Cardiac septum (tissue), 1 donor: ENCODE data around the gene PARD3. TPM values are rescaled to one million over a fixed set of nuclear protein-coding genes. Genes with fewer than 3 reads are reported as not detected.

ENCODE experiments used
- DNase-seq: peaks from one replicate; pipeline ENCODE4 v3.0.0-alpha.2; 2020; ENCODE audit warnings: low spot score
- intact Hi-C: fragments of 100-400 bp; cut with DNase I; formaldehyde crosslinking; loops from one replicate; pipeline ENCODE4 v1.14.0; 2022
- total RNA-seq: library from RNA; stranded (reverse); fragmentation: NEBNext Ultra II Directional; extraction: Animal tissue kit (Norgen Biotek cat#: 25700); gene quantifications from one replicate; pipeline ENCODE4 v1.2.1, GENCODE V29; 2021
- donor health status: DM: no; HTN: no; CAD: no.

The PARD3 gene
- total RNA-seq, 1 donor from 2014 or later = 36.7 TPM

GRCh38 chr10:34589275-34589674 is 225.8 kb downstream of the PARD3 start:
- no peak for DNase-seq
- intact Hi-C loops = no loop called here

DNA sequence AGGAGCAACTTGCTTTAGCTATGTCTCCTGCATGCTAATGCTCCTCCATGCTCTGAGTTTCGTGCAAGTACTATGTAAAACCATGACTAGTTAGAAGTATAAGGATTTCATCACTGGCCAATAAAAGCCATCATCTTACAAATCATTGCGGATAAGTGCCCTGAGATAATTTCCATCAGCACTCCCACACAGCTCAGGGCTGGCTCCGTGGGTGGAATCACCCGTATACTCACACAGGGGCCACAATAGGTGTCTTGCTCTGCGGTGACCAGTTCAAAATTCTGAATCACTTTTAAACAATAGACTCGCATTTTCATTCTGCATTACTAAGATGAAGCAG is 227.4 kb downstream of the PARD3 start:
- intact Hi-C loops = no loop called here
- no peak for DNase-seq

DNA sequence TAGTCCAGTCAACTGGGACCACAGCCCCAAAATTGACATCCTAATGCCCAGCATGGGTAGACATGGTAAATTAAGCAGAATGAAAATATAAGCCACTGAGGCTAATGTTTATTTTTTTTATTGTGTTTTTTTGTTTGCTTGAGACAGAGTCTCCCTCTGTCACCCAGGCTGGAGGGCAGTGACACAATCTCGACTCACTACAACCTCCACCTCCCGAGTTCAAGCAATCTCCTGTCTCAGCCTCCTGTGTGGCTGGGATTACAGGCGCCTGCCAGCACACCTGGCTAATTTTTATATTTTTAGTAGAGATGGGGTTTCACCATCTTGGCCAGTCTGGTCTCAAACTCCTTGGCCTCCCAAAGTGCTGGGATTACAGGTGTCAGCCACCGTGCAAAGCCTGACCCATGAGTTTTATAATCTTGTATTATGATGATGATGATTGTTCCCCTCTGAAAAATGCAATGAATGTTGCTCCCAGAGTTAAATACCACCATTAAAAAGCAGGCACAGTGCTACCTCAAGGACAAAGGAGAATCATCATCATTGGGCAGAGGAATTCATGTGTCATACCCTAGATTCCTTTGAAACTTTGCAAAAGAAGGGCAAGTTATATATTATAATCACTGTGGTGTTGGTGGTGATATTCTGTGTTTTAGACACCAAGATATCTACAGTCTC is 228.0 kb downstream of the PARD3 start:
- intact Hi-C loops = no loop called here
- DNase-seq = no peak

GRCh38 chr10:34585422-34586112 is 229.5 kb downstream of the PARD3 start:
- intact Hi-C loops = no loop called here
- no peak for DNase-seq

DNA sequence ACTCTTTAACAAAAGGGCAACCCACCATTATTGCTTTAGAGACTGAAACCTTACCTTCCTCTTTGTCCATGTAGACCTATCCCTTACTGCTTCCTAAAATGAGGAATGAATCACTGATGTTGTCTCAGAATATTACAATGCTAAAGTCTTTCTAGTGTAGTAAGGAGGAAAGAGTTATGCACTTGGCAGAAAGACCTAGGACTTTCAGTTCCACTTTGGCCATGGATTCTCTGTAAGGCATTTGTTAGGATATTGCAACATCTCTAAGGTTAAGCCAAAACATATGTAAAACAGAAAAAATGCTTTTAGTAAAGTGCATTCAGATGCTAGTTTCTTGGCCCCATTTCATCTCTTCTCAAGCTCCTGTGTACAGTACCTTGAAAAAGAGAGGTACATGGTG is 230.9 kb downstream of the PARD3 start:
- intact Hi-C loops = no loop called here
- DNase-seq = no peak

DNA sequence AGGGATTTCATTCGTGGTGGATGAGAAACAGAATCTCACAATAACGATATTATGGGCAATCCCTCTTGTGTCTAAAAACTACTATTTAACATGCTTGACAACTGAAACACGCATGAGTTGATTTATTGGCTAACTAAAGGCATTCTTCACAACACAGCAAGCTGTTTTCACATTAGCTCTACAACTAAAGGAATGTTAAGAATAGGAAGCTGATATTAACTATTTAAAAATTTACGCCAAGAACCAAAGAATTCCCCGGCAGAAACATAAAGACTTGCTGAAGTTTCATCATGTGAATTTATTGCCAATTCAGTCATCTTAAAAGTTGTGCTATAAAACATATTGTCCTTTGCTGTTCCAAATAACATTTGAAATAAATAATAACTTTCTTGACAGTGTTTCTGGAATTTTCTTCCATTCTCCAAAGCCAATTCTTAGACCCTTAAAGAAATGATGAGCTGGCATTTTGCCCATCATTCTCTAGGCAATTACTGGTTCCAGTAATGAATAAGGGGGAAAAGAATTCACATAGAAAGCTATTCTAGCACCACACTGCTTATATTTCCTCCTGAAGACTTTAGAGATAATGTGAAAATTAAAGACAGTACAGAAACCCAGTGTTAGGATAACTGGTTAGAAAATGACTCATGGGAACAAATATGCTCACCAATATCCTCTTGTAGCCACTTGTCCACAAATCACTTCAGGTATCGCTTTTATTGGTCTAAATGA is 233.1 kb downstream of the PARD3 start:
- intact Hi-C loops = no loop called here
- DNase-seq = no peak

DNA sequence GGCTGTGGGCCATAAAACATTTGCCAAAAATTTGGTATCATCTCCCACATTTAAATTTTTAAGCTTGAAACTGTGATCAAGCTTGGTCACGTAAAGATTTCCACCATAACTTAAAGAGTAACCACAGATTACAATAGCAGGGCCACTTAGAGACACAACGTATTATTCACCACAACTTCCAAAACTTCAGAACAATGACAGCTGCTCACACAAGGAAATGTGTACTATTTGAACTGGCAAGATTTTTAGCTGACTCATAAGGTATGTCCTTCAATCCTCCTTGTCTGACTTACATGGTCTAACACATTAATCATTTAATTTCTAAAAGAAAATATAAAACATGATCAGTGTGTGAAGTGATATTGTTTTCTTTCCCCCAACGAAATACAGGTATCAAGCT is 234.5 kb downstream of the PARD3 start:
- DNase-seq = no peak
- intact Hi-C loops = no loop called here

DNA sequence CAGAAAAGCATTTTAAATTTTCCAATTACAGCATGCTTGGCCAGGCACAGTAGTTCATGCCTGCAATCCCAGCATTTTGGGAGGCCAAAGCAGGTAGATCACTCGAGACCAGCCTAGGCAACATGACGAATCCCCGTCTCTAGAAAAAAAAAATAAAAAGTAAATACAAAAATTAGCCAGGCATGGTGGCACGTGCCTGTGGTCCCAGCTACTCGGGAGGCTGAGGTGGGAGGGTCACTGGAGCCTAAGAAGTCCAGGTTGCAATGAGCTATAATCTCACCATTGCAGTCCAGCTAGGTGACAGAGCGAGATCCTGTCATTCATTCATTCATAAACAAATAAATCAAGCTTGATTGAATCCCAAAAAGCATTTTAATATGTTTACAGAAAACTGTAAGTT is 234.9 kb downstream of the PARD3 start:
- no peak for DNase-seq
- intact Hi-C loops = no loop called here

- intact Hi-C loops = no loop called here
- no peak for DNase-seq
Measured at GRCh38 chr10:34578468-34578867, 236.6 kb downstream of the PARD3 start.

DNA sequence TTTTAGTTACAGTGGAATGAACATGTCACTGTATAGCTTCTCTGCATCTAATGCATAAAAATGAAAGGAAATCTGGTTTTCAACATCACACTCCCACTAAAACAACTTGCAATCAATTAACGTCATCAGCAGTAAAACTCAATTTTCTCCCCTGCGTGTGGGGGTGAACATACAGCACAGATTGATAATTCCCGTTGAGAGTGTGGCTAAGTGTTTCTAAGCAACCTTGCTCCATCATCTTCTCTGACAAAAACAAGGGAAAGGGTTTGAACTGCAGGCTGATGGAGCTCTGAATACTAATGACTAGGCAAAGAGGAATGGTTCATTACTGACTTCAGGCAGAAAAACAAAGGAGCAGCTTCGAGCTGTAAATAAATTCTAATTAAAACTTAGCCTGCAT is 238.3 kb downstream of the PARD3 start:
- no peak for DNase-seq
- intact Hi-C loops = no loop called here

DNA sequence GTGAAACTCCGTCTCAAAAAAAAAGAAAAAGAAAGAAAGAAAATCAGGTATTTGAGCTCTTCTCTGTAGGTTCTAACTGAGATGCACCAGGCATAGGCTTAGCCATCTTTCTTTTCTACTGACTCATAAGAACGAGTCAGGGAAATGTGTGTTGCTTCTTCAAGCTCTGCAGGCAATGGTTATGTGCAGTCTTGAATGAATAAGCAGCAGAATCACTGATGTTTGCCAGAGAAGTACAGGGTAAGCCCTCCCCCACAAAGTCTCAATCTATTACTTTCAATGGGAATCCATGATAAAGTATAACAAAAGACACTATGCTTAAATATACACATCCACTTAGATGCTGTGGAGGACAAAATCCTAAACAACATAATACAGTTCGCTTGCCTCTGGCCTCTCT is 239.2 kb downstream of the PARD3 start:
- DNase-seq = no peak
- intact Hi-C loops = no loop called here

- intact Hi-C loops = no loop called here
- DNase-seq = no peak
Measured at GRCh38 chr10:34574353-34574934, 240.7 kb downstream of the PARD3 start.

GRCh38 chr10:34570887-34571286 is 244.2 kb downstream of the PARD3 start:
- DNase-seq = no peak
- intact Hi-C loops = no loop called here

GRCh38 chr10:34567659-34568253 is 247.3 kb downstream of the PARD3 start:
- DNase-seq = no peak
- intact Hi-C loops = no loop called here

GRCh38 chr10:34565934-34566333 is 249.2 kb downstream of the PARD3 start:
- DNase-seq = no peak
- intact Hi-C loops = no loop called here

DNA sequence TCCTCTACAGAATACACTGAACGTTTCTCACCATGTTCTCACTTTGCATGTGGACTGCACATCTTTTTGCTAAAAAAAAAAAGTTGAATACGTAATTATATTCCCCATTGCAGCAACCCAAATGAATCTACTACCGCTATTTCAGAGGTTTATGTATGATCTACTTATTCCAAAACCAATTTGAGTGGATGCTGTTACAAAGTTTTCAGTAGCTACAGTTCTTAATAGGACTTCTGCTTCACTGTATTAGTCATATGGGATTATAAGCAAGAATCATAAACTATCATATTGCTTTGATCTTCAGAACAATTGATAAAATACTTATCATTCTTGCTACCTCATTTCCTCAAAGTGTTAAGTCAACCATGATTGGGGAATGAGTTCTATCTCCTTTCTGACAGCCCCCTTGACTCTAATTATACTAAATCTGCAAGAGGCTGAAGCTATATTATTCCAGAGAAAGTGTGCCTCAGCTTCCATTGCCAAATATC is 257.0 kb downstream of the PARD3 start:
- DNase-seq = no peak
- intact Hi-C loops = no loop called here

- no peak for DNase-seq
- intact Hi-C loops = no loop called here
Measured at GRCh38 chr10:34557173-34557572, 257.9 kb downstream of the PARD3 start.

DNA sequence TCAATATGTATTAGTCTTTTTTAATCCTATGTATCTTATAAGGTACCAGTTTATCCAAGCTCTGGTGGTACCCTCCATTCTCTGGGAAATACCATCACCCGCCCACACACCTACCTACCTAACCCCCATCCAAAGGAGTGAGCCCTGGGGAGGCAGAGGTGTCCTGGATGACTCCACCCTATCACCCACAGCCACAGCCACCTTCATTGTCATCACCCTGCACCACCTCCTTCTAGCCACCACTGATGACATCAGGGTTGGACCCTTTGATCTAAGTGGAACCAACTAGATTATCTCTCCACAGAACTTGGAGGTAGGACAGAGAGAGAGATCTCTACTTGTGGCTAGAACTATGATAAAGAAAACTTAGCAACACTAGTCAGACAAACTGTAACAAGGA is 259.4 kb downstream of the PARD3 start:
- intact Hi-C loops = no loop called here
- DNase-seq = no peak

GRCh38 chr10:34553747-34554146 is 261.3 kb downstream of the PARD3 start:
- no peak for DNase-seq

GRCh38 chr10:34551295-34551694 is 263.8 kb downstream of the PARD3 start:
- intact Hi-C loops = no loop called here
- no peak for DNase-seq

More at GRCh38 chr10:34553747-34554146, 261.3 kb downstream of the PARD3 start:
- intact Hi-C loops = no loop called here
